IMR-90 (cell line): Measurements from ENCODE around the gene EVA1A.

Experiments used
- BHLHE40 ChIP-seq: fragments of 150-350 bp; IDR thresholded peaks from 2 replicates; pipeline ENCODE4 v1.6.1; 2016; ENCODE audit warnings: mild to moderate bottlenecking, low read depth, low read length
- CTCF ChIP-seq: conservative IDR thresholded peaks from 2 replicates; pipeline ENCODE4 v1.5.1; 2012; ENCODE audit warnings: mild to moderate bottlenecking, low read depth, low read length, improper control_type of control experiment
- FOS ChIP-seq: fragments of 150-350 bp; IDR thresholded peaks from 2 replicates; pipeline ENCODE4 v1.6.1; 2016; ENCODE audit warnings: low read depth, low read length

- TF ChIP-seq FOS: no peak
- no peak for TF ChIP-seq CTCF
- TF ChIP-seq BHLHE40: no peak
Observed at GRCh38 chr2:75456825-75457224, 103.9 kb downstream of the EVA1A start.
